Spleen (tissue), 11 donors: ENCODE measurements around the gene PLA2G2F. TPM values are rescaled to one million over a fixed set of nuclear protein-coding genes. Genes with fewer than 3 reads are reported as not detected.

Experiments used
- DNase-seq: peaks from one replicate; pipeline ENCODE4 v3.0.0-alpha.2; 2020
- H3K27ac ChIP-seq, 8 donors: fragments of 200-600 bp; sonication (generic) in 7 of 8; 1 replicate in 4 of 8; 2 replicates in 4 of 8; pipeline versions ENCODE4 v1.5.0 to v1.8.0; 2016 to 2021; ENCODE audit warnings: inconsistent platforms in 4 of 8, mild to moderate bottlenecking in 4 of 8, moderate library complexity in 1 of 8
- H3K27me3 ChIP-seq, 7 donors: fragments of 200-600 bp; sonication (generic) in 6 of 7; replicated peaks in 1 of 7; 1 replicate in 4 of 7; 2 replicates in 3 of 7; pipeline versions ENCODE4 v1.5.0 to v1.8.0; 2016 to 2021; ENCODE audit warnings: inconsistent platforms in 3 of 7, mild to moderate bottlenecking in 1 of 7
- H3K36me3 ChIP-seq, 6 donors: fragments of 200-600 bp; sonication (generic) in 5 of 6; 1 replicate in 4 of 6; 2 replicates in 2 of 6; pipeline versions ENCODE4 v1.5.0 to v1.8.0; 2016 to 2021; ENCODE audit warnings: inconsistent platforms in 2 of 6
- H3K4me1 ChIP-seq, 6 donors: fragments of 200-600 bp; sonication (generic) in 5 of 6; 1 replicate in 3 of 6; 2 replicates in 3 of 6; pipeline versions ENCODE4 v1.5.0 to v1.8.0; 2016 to 2021; ENCODE audit warnings: inconsistent platforms in 3 of 6
- H3K4me3 ChIP-seq, 8 donors: fragments of 200-600 bp; sonication (generic) in 7 of 8; 1 replicate in 4 of 8; 2 replicates in 4 of 8; pipeline versions ENCODE4 v1.5.0 to v1.8.0; 2016 to 2021; ENCODE audit warnings: inconsistent platforms in 4 of 8, mild to moderate bottlenecking in 4 of 8, moderate library complexity in 2 of 8
- H3K9me3 ChIP-seq, 8 donors: fragments of 200-600 bp; sonication (generic) in 7 of 8; 1 replicate in 4 of 8; 2 replicates in 4 of 8; pipeline versions ENCODE4 v1.5.0 to v1.8.0; 2016 to 2021; ENCODE audit warnings: inconsistent platforms in 4 of 8
- POLR2A ChIP-seq, 3 donors: fragments of 450-650 bp; IDR thresholded peaks; one replicate each; pipeline ENCODE4 v1.5.1; 2017; ENCODE audit warnings: antibody characterized with exemption in 3 of 3, mild to moderate bottlenecking in 1 of 3
- POLR2AphosphoS5 ChIP-seq, 3 donors: sonication (generic); formaldehyde crosslinking; IDR thresholded peaks; one replicate each; pipeline ENCODE4 v1.5.1; 2017; ENCODE audit warnings: antibody characterized with exemption in 3 of 3
- WGBS, 5 donors: extraction: QIAGEN DNeasy Blood & Tissue Kit in 3 of 5; methylation state at CpG; one replicate each; pipeline versions ENCODE4 v1.1.5 to v1.1.7; 2013 to 2018; 5-methylcytosine and 5-hydroxymethylcytosine counted together
- intact Hi-C: fragments of 100-400 bp; cut with DNase I; formaldehyde crosslinking; loops from one replicate; pipeline ENCODE4 v1.15.0; 2023; ENCODE audit warnings: low total_unique reads
- polyA plus RNA-seq, 3 donors: library from polyadenylated mRNA; stranded (reverse); fragments of 200-250 nt; gene quantifications; one replicate each; pipeline ENCODE4 v1.2.1, GENCODE V29; 2013
- total RNA-seq, 7 donors: library from RNA; depleted of rRNA in 3 of 7; stranded (reverse); fragments of >200 nt in 3 of 7; fragmentation: NEBNext Ultra II Directional in 4 of 7; extraction: Animal tissue kit (Norgen Biotek cat#: 25700) in 4 of 7; gene quantifications; one replicate each; pipeline versions ENCODE4 v1.1.0 to v1.2.1, GENCODE V29; 2016 to 2021
- TF ChIP-seq, protein P1 (sequence below), 11 experiments: fragments of 200-600 bp in 7 of 11; fragments of 450-650 bp in 4 of 11; sonication (generic) in 4 of 11; IDR thresholded peaks in 8 of 11; conservative IDR thresholded peaks in 3 of 11; 1 replicate in 7 of 11; 2 replicates in 4 of 11; pipeline versions ENCODE4 v1.4.0 to v1.8.0; 2016 to 2021; ENCODE audit warnings: antibody characterized with exemption in 11 of 11, inconsistent platforms in 4 of 11, mild to moderate bottlenecking in 1 of 11
- donor health status: healthy with polysubstance abuse.
- donor health status: DM: no; HTN: no; CAD: no; lungs with moderate emphysema.
- donor health status: DM: no; HTN: no; CAD: no.
- donor health status: Bipolar disorder and iron deficiency.
- donor health status: healthy.
- donor health status: DM: no; HTN: no; CAD: no.
- donor health status: DM: yes; HTN: yes; CAD: no.

Gene PLA2G2F
- total and polyA plus RNA-seq, 10 donors, result not detected

DNA sequence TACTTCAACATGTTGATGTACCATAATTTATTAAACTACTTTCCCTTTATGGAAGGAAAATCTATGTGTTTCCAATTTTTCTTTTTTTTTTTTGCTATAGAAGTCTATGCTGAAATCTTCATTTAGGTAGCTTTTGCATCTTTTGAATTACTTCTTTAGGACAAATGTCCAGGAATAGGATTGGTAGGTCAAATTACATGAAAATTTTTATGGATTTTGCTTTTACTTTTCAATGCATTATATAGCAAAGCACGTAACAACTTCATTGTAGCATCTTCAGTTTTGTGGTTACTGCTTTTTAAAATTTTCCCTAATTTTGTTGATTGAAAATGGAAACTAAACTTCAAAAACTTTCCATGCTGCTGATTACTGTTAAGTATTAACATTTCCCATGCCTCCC is 59.2 kb downstream of the PLA2G2F start:
- H3K4me3 ChIP-seq, result no peak overlapping the region
- H3K36me3 ChIP-seq, result no peaks in the 10 kb centered on the region
- H3K4me1 ChIP-seq, result peaks cover 3 to 9% (median 6%) of the 10 kb centered on the region in 6 donors
- no peak for DNase-seq
- H3K27ac ChIP-seq, result no peak overlapping the region
- H3K27me3 ChIP-seq, result peaks cover 0 to 29% (median 0%) of the 10 kb centered on the region in 7 donors
- TF ChIP-seq, protein P1, sequence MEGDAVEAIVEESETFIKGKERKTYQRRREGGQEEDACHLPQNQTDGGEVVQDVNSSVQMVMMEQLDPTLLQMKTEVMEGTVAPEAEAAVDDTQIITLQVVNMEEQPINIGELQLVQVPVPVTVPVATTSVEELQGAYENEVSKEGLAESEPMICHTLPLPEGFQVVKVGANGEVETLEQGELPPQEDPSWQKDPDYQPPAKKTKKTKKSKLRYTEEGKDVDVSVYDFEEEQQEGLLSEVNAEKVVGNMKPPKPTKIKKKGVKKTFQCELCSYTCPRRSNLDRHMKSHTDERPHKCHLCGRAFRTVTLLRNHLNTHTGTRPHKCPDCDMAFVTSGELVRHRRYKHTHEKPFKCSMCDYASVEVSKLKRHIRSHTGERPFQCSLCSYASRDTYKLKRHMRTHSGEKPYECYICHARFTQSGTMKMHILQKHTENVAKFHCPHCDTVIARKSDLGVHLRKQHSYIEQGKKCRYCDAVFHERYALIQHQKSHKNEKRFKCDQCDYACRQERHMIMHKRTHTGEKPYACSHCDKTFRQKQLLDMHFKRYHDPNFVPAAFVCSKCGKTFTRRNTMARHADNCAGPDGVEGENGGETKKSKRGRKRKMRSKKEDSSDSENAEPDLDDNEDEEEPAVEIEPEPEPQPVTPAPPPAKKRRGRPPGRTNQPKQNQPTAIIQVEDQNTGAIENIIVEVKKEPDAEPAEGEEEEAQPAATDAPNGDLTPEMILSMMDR (IDR thresholded peaks at IDR 0.05 in 8 of 11, conservative IDR thresholded peaks at IDR 0.05 in 3 of 11), result no peak
- TF ChIP-seq POLR2AphosphoS5 (IDR thresholded peaks at IDR 0.05) (no peak), POLR2A (IDR thresholded peaks at IDR 0.05) (no peak)
- no peaks in the 10 kb centered on the region for H3K9me3 ChIP-seq
- 35 to 90% (median 80%) methylated on average over 1 of the region's 1 CpG for WGBS, 5 donors
- intact Hi-C loops, result loop anchor here (5.0 kb wide), 1 partner anchor 221 kb away; the partner anchor contains the start of gene PLA2G2A

DNA sequence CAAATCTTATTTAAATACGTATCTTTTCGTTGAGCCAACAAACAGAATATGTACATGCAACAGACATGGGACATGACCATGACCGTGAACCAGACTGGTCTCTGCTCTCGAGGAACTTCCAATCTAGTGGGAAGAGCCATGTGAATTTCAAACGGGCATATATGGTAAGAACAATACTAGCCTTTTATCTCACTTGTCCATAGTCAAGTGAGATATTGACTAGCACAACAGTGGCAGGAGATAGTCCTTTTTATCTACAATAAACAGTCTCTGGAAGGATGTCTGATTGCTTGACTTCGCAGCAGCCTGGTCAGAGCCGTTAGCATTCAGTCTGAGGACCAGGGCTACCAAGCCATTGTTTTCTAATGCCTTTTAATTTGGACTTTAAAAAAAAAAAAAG is 59.8 kb downstream of the PLA2G2F start:
- Histone ChIP-seq H3K9me3 (no peaks in the 10 kb centered on the region), H3K4me3 (no peak overlapping the region), H3K4me1 (peaks cover 3 to 9% (median 6%) of the 10 kb centered on the region in 6 donors), H3K36me3 (no peaks in the 10 kb centered on the region), H3K27ac (no peak overlapping the region), H3K27me3 (peaks cover 0 to 29% (median 0%) of the 10 kb centered on the region in 7 donors)
- no peak for TF ChIP-seq POLR2A (IDR thresholded peaks at IDR 0.05)
- intact Hi-C loops, result loop anchor here (5.0 kb wide), 1 partner anchor 222 kb away; the partner anchor contains the start of gene PLA2G2A
- WGBS, 5 donors, result 60 to 69% (median 63%) methylated on average over 7 of the region's 7 CpGs
- DNase-seq, result no peak

DNA sequence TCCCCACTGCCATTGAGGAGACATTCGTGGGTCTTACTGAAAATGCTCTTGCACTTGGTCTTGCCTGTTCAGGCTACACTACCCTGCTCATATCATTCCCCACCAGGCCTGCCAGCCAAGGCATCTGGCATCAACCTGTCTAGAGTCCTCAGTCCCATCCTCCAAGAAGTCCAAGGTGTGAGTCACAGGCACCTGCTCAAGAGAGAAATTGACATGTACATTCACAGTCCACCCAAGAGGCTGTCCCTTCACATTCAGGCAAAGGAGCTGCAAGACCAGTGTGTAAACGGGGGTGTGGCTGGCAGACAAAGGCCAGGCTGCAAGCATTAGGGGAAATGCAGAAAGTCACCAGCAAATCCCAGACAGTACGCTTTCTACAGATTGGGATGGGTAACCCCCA is 60.3 kb downstream of the PLA2G2F start:
- intact Hi-C loops, result loop anchor here (5.0 kb wide), 1 partner anchor 222 kb away; the partner anchor contains the start of gene PLA2G2A
- DNase-seq, result no peak
- TF ChIP-seq, protein P1 (IDR thresholded peaks at IDR 0.05 in 8 of 11, conservative IDR thresholded peaks at IDR 0.05 in 3 of 11), result no peak
- TF ChIP-seq POLR2AphosphoS5 (IDR thresholded peaks at IDR 0.05) (no peak), POLR2A (IDR thresholded peaks at IDR 0.05) (no peak)
- 35 to 59% (median 54%) methylated on average over 3 of the region's 3 CpGs for WGBS, 5 donors
- Histone ChIP-seq H3K4me3 (no peak overlapping the region), H3K27ac (no peak overlapping the region), H3K4me1 (peaks cover 3 to 8% (median 6%) of the 10 kb centered on the region in 6 donors), H3K36me3 (no peaks in the 10 kb centered on the region), H3K9me3 (no peaks in the 10 kb centered on the region), H3K27me3 (peaks cover 0 to 29% (median 0%) of the 10 kb centered on the region in 7 donors)

DNA sequence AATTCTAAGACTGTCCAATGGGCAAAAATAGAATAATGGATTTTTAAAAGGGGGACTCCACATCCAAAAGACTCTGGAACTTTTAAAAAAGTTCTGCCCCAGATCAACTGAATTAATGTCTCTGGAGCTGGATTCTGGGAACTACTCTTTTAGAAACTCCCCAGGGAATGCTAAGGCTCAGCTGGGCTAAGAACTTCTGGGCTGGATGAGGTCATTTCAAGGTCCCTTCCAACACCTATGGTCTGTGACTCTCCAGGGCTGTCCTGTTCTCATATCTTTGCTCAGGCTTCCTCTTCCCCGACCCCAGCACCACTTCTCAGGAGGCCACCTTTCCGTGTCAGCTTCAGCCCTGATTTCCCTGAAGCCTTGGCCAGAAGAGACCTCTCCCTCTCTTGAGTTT is 60.7 kb downstream of the PLA2G2F start:
- peaks cover 0 to 29% (median 0%) of the 10 kb centered on the region in 7 donors for H3K27me3 ChIP-seq
- TF ChIP-seq, protein P1 (IDR thresholded peaks at IDR 0.05 in 8 of 11, conservative IDR thresholded peaks at IDR 0.05 in 3 of 11), result no peak
- TF ChIP-seq POLR2AphosphoS5 (IDR thresholded peaks at IDR 0.05) (no peak), POLR2A (IDR thresholded peaks at IDR 0.05) (no peak)
- 36 to 59% (median 48%) methylated on average over 2 of the region's 2 CpGs for WGBS, 5 donors
- H3K4me1 ChIP-seq, result peaks cover 2 to 4% (median 3%) of the 10 kb centered on the region in 6 donors
- no peak for DNase-seq
- no peak overlapping the region for H3K27ac ChIP-seq
- no peaks in the 10 kb centered on the region for H3K36me3 ChIP-seq
- intact Hi-C loops, result loop anchor here (5.0 kb wide), 1 partner anchor 223 kb away; the partner anchor contains the start of gene PLA2G2A
- no peaks in the 10 kb centered on the region for H3K9me3 ChIP-seq
- H3K4me3 ChIP-seq, result no peak overlapping the region

Other genes starting within 250 kb of the PLA2G2F start
- gene PLA2G2E, start 215.7 kb upstream of the PLA2G2F start, total RNA-seq, result not detected
- gene PLA2G2E, start 215.7 kb upstream of the PLA2G2F start, polyA plus RNA-seq, result not detected
- gene PLA2G2A, start 159.7 kb upstream of the PLA2G2F start, total RNA-seq, result 1 to 10 TPM in 2 of 7 donors, not detected in 5; 1.6 to 1.9 TPM
- gene PLA2G2A, start 159.7 kb upstream of the PLA2G2F start, polyA plus RNA-seq, result 10 to 100 TPM in 1 of 3 donors, 1 to 10 TPM in 1, under 1 TPM in 1; 0.26 to 17.8 (median 4.3) TPM
- 1 to 10 TPM in 2 of 7 donors, under 1 TPM in 2, not detected in 3; 0.34 to 1.1 (median 0.89) TPM for gene PLA2G5, start 69.1 kb upstream of the PLA2G2F start, total RNA-seq
- gene PLA2G5, start 69.1 kb upstream of the PLA2G2F start, polyA plus RNA-seq, result 1 to 10 TPM in 1 of 3 donors, under 1 TPM in 2; 0.83 to 2.0 (median 0.89) TPM
- 10 to 100 TPM in 1 of 7 donors, 1 to 10 TPM in 5, under 1 TPM in 1; 0.92 to 17.4 (median 5.9) TPM for gene PLA2G2D, start 19.8 kb upstream of the PLA2G2F start, total RNA-seq
- gene PLA2G2D, start 19.8 kb upstream of the PLA2G2F start, polyA plus RNA-seq, result 10 to 100 TPM in 2 of 3 donors, 1 to 10 TPM in 1; 5.7 to 28.7 (median 10.6) TPM
- under 1 TPM; 0.15 to 0.26 (median 0.19) TPM for gene UBXN10, start 46.8 kb downstream of the PLA2G2F start, total RNA-seq
- gene UBXN10, start 46.8 kb downstream of the PLA2G2F start, polyA plus RNA-seq, result under 1 TPM; 0.07 to 0.18 (median 0.10) TPM
- under 1 TPM in 1 of 7 donors, not detected in 6; 0.17 TPM for gene PLA2G2C, start 47.2 kb downstream of the PLA2G2F start, total RNA-seq
- gene PLA2G2C, start 47.2 kb downstream of the PLA2G2F start, polyA plus RNA-seq, result not detected
- gene VWA5B1, start 151.6 kb downstream of the PLA2G2F start, total RNA-seq, result under 1 TPM in 1 of 7 donors, not detected in 6; 0.28 TPM
- gene VWA5B1, start 151.6 kb downstream of the PLA2G2F start, polyA plus RNA-seq, result not detected